Measurements from ENCODE around the gene PRKCH.
"Not testable (repeated sequence)": the region's sequence is repeated elsewhere in the genome, so short reads cannot be mapped to it uniquely, and the experiment has no call there.

PRKCH gene

GRCh38 chr14:61315313-61315712 lies 6.1 kb upstream of the PRKCH start:
- DNase-seq: no peak

- DNase-seq: no peak
Measured at GRCh38 chr14:61319086-61319485, 2.3 kb upstream of the PRKCH start.

GRCh38 chr14:61319706-61320105 lies 1.7 kb upstream of the PRKCH start:
- no peak for DNase-seq

- DNase-seq: not testable (repeated sequence)
Measured at GRCh38 chr14:61320170-61320569, 1.2 kb upstream of the PRKCH start.

- DNase-seq: no peak
Measured at GRCh38 chr14:61320806-61321384, 484 bp upstream of the PRKCH start.

- DNase-seq: no peak
Measured at GRCh38 chr14:61322011-61322798, 826 bp downstream of the PRKCH start.

GRCh38 chr14:61322799-61323290 lies 1.5 kb downstream of the PRKCH start:
- no peak for DNase-seq

GRCh38 chr14:61323970-61324369 lies 2.6 kb downstream of the PRKCH start:
- DNase-seq: no peak

GRCh38 chr14:61325166-61325565 lies 3.8 kb downstream of the PRKCH start:
- no peak for DNase-seq

- no peak for DNase-seq
Measured at GRCh38 chr14:61326146-61326545, 4.8 kb downstream of the PRKCH start.

- no peak for DNase-seq
Measured at GRCh38 chr14:61326847-61327246, 5.5 kb downstream of the PRKCH start.

- no peak for DNase-seq
Measured at GRCh38 chr14:61328626-61329262, 7.4 kb downstream of the PRKCH start.

- no peak for DNase-seq
Measured at GRCh38 chr14:61329478-61330051, 8.2 kb downstream of the PRKCH start.

- DNase-seq: no peak
Measured at GRCh38 chr14:61330511-61330910, 9.1 kb downstream of the PRKCH start.

GRCh38 chr14:61331992-61332657 lies 10.7 kb downstream of the PRKCH start:
- DNase-seq: no peak

GRCh38 chr14:61332658-61333029 lies 11.3 kb downstream of the PRKCH start:
- no peak for DNase-seq

GRCh38 chr14:61333087-61333486 lies 11.7 kb downstream of the PRKCH start:
- DNase-seq: no peak

GRCh38 chr14:61334197-61334701 lies 12.9 kb downstream of the PRKCH start:
- DNase-seq: no peak

- DNase-seq: no peak
Measured at GRCh38 chr14:61335049-61335448, 13.7 kb downstream of the PRKCH start.

GRCh38 chr14:61335671-61336275 lies 14.4 kb downstream of the PRKCH start:
- no peak for DNase-seq

GRCh38 chr14:61337893-61338292 lies 16.5 kb downstream of the PRKCH start:
- DNase-seq: no peak

GRCh38 chr14:61338457-61338856 lies 17.1 kb downstream of the PRKCH start:
- DNase-seq: no peak
